Right renal cortex interstitium (tissue), 3 donors: Measurements from ENCODE around the gene GRPR. TPM values are rescaled to one million over a fixed set of nuclear protein-coding genes. Genes with fewer than 3 reads are reported as not detected.
"Not testable (repeated sequence)": the region's sequence is repeated elsewhere in the genome, so short reads cannot be mapped to it uniquely, and the experiment has no call there.

Experiments used
- DNase-seq, 3 donors: peaks; one replicate each; pipeline ENCODE4 v3.0.0-alpha.2; 2013; ENCODE audit warnings: low read depth in 3 of 3, low spot score in 2 of 3
- polyA plus RNA-seq, 3 donors: library from polyadenylated mRNA; unstranded; fragments of 120-200 nt; gene quantifications; one replicate each; pipeline ENCODE4 v1.2.1, GENCODE V29; 2013; ENCODE audit not compliant: insufficient read length in 3 of 3

GRPR gene
- polyA plus RNA-seq, 3 donors = 0.21 to 0.34 (median 0.28) TPM

DNA sequence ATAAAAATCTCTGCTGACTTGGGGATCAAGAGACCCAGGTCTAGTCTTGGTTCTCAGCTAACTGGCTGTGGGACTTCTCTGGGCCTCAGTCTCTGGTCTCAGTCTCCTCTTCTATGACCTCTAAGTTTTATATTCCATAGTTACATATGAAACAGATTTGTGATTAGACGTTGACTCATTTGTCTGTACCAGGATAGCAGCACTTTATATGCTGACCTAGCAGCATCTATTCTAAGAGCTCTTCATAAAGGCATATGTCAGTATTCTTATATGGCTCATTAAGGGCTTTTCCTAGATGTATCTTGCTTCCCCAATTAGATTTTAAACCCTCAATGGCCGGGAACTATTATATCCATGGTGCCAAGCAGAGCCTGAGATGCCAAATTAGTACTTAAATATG, 12.7 kb downstream of the GRPR start:
- DNase-seq = no peak

DNA sequence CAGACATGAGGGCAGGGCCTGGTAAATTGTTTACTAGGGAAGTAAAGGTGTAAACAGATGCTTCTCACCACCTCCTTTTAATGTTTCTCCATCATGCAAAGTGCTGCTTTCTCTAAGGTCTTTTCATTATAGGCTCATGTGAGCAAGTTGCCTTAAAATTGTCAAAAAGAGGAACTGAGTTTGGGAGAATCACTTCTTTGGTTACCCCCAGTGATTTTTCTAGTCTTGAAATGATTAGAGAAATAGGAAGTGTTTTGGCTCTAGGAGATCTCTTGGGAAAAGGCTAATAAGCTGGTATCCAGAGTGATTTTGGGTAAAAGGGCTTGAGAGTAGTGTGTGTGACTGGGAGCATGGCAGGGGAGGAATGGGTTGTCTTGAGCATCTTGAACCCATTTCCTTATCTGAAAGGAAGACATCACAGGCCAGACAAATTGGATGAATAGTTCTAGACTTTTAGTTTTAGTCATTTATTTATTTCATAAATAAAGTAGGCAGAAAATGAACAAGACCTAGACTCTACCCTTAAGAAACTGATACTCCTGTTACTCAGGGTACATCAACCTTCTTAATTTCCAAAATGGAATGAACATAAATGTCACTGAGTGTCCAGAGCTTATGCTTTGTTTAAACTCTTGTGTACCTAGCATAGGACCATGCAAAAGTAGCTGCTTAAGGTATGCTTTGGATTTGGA, 14.2 kb downstream of the GRPR start:
- no peak for DNase-seq

DNA sequence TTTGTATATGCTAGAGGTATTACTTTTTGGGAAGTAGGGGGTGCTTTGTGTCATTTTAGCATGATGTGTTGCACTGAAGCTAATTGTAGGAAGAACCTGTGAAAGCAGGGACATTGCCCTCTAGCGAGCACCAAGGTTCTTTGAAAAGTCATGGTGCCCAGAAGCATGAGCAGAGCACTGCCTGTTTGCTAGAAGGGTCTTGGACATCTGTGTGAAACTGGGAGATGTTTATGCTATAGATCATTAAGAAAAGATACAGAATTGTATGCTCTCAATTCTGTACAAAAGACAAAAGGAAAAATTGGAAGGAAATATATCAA, 14.7 kb downstream of the GRPR start:
- no peak for DNase-seq

DNA sequence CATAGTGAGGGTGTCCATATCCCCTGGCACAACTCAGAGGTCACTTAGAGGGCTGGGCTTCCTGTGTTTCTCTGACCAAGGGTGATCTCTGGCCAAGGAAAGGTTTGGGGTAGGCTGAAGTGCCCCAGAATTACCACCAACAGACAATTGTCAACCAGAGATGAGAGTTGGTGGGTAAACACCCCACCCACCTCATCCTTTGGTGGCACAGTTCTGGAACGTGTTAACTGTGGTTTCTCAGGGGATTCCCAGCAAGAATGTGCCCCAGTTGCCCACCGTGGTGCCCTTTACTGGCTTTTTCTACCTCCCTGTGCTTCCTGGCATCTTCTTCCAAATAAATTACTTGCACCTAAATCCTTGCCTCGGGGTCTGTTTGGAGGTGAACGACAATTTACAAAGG, 17.1 kb downstream of the GRPR start:
- no peak for DNase-seq

DNA sequence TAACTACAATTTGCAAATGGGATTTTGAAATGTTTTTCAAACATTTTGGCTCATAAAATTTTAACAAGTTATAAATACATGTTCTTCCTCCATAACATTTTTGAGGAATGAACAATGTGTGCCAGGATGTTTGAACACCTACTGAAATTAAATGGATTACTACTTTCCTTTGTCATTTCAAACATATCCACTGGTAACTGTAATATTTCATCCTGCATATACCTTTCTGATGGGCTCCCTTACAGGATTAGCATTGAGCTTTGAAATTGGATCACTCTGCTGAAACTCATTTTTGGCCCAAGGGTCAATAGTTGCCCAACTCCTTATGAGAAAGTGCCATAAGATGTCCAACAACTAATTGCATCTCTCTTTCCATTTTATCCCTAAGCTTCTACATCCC, 17.6 kb downstream of the GRPR start:
- DNase-seq = no peak

DNA sequence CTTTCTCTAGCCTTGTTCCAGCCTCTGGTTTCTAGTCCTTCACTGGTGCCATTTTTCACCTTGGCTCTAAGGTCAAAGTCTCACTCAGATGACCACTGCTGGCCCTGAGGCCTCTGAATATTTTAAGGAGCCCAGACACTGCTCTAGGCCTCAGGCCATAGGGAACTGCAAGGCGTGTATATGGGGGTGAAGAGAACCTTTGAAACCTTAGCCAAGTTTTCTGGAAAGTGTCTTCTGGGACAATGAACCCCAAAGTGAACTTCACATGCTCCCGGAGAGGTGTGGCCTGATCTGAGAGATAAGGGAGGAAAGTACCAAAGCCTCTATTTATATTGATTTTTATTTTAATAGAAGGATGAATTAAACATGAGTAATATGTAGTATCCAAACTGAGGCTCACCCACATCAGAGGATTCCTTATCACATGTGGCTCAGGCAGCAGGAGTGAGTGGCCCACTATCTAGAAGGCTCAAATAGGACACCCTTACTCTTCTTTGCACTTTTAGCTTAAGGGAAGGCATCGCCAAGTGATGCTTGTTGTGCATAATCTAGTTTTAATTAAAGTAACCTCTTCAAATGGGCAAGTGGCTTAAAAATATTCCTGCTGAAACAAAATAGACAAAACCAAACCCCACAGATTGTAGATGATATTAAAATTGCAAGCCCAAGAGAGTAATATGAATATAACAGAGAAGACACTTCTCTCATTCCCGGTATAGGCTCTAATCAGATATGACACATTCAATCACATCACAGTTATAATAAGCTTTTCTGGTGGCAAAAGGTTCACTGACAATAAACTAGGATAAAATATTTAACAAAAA, 18.3 kb downstream of the GRPR start:
- DNase-seq = no peak

DNA sequence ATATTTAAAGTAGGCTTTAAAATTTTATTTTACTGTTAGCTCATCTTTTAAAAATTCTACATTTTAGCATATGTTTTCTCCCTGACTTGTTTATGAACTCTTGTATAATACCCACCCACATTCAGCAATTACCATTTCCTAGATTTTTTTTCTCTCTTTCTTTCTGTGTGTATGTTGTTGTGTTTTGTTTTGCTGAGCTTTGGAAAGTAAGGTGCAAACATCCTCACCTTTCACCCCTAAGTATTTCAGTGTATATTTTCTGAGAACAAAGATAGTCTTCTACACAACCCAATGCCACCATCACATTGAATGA, 18.8 kb downstream of the GRPR start:
- no peak for DNase-seq

DNA sequence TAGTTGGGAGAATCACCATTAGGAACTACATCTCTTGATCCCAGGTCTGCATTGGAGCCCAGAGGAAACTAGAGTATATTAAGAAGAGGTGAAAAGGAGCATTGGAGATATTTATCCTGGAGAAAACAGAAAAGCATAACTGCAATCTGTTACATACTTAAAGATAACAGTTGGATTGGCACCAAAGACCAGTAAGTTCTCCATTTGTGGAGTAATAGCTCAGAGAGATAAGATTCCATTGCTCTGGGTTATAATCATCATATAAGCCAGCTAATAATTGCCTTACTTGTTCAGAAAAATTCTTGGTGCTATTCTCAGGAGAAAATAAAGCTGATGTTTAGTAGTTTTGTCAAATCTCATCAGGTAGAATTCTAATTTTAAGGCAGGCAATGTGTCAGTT, 20.6 kb downstream of the GRPR start:
- no peak for DNase-seq

DNA sequence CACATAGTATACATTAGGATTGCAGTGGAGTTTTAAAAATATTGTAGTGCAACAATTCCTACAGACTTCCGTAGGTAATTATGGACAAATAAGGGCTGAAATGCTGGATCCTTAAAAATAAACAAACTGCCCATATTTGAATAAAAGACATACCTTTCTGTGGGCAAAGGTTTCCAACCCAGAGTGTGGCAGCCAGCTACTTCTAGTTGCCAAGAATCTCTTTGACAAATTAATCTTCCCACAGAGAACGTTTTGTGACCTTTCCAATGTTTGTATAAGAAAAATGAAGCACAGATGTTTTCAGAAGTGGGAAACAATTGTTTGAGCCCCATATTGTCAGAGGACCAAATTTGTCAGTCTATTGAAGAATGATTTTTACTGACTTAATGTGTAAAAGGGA, 21.1 kb downstream of the GRPR start:
- no peak for DNase-seq

DNA sequence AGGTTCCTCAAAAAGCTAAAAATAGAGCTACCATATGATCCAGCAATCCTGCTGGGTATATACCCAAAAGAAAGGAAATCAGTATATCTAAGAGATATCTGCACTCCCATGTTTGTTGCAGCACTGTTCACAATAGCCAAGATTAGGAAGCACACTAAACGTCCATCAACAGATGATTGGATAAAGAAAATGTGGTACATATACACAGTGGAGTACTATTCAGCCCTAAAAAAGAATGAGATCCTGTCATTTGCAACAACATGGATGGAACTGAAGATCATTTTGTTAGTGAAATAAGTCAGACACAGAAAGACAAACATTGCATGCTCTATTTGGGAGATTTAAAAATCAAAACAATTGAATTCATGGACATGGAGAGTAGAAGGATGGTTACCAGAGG, 21.7 kb downstream of the GRPR start:
- DNase-seq = not testable (repeated sequence)

DNA sequence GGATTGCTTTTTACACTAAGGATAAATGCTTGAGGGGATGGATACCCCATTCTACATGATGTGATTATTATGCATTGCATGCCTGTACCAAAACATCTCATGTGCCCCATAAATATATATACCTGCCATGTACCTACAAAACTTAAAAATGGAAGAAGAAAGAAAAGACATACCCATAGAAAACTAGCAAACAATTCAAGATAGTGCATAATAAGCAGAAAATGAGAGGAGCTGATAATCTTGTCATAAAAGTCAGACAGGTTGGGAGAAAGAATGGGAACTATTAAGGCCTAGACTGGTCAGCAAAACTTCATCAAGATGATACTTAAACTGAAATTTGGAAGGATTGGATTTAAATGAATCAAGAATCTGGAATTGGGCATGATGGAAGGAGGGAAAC, 22.3 kb downstream of the GRPR start:
- no peak for DNase-seq

DNA sequence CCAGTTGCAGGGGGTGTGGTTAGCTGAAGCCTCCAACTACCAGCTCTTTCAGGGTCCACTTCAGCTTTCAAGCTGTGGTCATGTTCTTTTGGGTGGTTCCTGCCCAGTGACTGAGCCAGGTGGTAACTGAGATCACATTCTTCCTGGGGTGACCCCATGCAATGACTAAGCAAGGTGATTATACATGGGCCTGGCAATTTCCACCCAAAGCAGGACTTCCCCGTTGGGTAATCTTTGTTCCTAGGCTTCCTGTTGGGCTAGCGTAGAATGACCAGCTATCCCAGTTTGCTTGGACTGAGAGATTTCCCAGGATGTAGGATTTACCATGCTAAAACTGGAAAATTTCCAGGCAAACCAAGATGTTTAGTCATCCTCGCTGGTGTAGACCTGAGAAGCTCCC, 25.5 kb downstream of the GRPR start:
- no peak for DNase-seq

DNA sequence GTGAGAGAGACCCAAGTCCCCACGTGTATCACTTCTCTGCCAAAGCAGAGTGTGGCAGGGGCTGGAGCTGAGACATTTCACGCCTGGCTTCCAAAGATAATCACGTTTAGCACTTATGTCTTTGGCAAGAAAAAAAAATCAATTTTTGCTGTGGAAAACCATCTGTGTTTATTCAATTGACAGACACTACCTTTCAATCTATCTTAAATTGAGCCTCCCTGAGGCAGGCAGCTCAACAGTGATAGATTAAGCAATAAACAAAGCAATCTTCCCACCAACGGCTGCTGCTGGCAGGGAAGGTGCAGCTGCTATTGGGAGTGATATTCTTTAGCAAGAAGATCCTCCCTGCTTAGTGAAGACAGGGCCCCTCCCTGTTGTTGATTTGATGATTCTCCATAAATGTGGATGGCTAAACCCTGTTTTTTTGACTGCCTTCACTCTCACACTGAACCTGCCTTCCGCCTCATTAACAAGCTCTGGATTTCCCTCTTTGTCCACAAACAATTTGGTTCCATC, 32.3 kb downstream of the GRPR start:
- no peak for DNase-seq

DNA sequence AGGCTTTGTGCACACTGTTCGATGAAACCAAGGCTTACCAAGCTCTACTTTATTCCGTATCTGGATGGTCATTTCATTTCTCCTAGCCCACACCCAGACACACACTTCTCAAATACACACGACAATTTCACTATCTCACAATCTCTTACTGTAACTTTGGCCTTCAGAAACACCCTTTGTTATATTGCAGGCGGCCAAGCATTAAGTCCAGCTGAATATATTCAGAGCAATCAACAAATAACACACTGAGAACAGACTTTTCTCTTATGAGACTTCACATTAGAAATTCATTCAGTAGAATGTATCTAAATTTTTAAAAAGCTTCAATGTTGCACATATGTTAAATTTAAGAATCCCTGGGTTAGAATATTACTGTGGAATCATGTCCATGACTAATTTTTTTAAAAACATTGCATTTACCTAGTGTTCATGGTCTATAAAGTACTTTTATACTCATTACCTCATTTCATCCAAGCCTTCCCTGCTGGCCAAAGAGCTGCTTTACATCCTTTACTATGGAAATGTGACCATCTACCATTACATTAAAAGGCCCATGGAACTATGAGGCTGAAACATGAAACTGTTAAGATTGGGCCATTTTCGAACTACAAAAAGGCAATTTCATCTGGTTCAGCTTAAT, 33.4 kb downstream of the GRPR start:
- DNase-seq = no peak

DNA sequence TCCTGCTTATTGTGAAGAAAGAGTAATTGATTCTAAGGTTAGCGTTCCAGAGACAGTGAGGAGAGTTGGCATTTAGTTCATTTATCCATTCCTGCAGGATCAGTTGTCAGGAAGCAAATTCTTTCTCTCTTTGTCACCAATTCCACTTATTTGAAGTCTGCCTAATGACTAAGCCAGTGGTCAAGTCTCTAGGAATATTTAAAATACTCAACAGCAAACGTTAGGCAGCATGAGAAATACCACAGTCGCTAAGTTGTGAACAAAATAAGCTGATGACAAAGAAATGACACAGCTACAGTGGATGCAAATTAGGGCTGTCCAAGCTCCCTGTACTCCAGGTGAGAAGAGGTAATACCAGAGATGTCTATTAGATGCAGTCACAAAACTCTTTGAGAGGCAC, 37.4 kb downstream of the GRPR start:
- DNase-seq = no peak

DNA sequence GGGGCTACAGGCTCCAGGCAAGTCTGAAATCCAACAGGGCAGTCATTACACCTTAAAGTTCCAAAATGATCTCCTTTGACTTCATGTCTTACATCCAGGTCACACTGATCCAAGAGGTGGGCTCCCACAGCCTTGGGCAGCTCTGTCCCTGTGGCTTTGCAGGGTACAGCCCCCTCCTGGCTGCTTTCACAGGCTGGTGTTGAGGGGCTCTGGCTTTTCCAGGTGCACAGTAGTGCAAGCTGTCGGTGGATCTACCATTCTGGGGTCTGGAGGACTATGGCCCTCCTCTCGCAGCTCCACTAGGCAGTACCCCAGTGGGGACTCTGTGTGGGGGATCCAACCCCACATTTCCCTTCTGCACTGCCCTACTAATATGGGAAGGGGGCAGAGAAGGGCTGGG, 37.8 kb downstream of the GRPR start:
- not testable (repeated sequence) for DNase-seq

DNA sequence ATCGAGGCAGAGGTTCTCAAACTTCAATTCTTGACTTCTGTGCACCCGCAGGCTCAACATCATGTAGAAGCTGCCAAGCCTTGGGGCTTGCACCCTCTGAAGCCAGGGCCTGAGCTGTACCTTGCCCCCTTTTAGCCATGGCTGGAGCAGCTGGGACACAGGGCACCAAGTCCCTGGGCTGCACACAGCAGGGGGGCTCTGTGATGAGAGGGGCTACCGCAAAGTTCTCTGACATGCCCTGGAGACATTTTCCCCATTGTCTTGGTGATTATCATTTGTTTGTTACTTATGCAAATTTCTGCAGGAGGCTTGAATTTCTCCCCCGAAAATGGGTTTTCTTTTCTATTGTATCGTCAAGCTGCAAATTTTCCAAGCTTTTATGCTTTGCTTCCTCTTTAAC, 39.0 kb downstream of the GRPR start:
- no peak for DNase-seq

DNA sequence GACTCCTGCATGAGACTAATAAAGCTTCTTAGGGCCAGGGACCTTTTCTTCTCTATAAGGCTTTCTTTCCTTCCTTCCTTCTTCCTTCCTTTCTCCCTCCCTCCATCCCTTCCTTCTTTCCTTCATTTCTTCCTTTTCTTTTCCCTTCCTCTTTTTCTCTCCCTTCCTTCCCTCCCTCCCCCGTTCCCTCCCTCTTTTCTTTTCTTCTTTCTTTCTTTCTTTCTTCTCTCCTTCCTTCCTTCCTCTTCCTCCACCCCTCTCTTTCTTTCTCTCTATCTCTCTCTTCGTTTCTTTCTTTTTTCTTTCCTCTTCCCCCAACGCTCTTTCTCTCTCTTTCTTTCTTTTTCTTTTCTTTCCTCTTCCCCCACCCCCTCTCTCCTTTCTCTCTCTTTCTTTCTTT, 41.4 kb downstream of the GRPR start:
- no peak for DNase-seq

DNA sequence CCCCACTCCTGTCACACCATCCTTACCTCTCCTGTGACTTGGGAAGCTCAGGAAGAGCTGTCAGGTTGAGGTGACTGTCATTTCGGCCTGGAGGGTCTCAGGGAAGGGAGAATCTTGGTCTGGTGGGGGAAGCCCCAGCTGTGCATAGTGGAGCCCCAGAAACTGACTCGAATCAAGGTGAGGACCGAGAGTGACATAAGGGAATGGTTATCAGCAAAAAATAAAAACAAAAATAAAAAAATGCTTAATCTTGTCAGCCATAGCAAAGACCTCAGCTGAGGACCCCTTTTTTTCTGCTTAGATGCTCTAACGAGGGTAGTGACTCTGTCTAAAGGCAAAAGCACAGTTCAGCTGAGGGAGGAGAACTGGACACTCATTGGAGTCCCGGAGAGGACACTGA, 43.8 kb downstream of the GRPR start, which contains the start of gene MAGEB17:
TSS of gene MAGEB17 (plus strand) at position 301 of the 400 bp plus-strand sequence. CDS start 2,902 bp downstream, outside the sequence.
- no peak for DNase-seq

DNA sequence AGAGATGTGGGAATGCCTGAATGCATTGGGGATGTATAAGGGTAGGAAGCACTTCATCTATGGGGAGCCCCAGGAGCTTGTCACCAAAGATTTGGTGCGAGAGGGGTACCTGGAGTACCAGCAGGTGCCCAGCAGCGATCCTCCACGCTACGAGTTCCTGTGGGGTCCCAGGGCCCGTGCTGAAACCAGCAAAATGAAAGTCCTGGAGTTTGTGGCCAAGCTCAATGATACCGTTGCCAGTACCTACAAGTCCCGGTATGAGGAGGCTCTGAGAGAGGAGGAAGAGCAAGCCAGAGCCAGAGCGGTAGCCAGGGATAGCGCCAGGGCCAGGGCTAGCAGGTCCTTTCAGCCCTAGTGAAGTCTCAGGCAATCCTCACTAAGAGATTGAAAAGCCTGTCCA, 47.7 kb downstream of the GRPR start:
- DNase-seq = no peak

DNA sequence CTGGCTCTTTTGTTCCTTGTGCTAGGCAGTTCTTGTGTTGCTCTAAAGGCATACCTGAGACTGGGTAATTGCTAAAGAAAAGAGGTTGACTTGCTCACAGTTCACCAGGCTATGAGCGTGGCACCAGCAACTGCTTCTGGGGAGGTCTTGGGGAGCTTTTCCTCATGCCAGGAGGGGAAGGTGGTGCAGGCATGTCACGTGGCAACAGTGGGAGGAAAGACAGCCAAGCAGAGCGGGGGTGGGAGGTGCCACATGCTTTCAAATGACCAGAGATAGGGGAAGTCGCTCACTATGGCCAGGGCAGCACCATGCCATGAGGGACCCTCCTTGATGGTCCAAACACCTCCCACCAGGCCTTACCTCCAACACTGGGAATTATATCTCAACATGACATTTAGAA, 48.6 kb downstream of the GRPR start:
- DNase-seq = no peak

DNA sequence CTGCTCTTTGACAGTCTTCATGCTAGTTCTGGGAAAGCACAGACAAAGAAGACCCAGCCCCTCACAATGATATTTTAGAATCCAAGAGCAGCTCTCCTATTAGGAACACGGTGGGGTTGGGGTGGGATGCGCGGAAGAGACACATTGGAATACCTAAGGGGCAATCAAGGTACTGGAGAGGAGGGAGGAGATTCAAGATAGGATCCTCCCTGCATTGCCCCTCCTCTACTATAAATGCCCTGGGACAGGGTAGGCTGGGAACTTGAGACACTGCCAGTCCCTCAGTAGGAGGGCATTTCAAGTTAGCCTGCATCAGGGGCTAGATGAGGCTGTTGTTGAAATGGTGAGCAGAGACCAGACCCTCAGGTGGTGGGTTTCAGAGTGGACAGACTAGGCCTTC, 49.0 kb downstream of the GRPR start:
- DNase-seq = no peak
